COLO668 (cell line): ENCODE results near the gene MRPS12.
"Not testable (repeated sequence)": the region's sequence is repeated elsewhere in the genome, so short reads cannot be mapped to it uniquely, and the experiment has no call there.

Experiments used
- DNase-seq: peaks from one replicate; lab custom pipeline; 2025; ENCODE audit not compliant: unreplicated experiment; lab: John Stamatoyannopoulos, UW

Gene MRPS12

GRCh38 chr19:38930776-38931520 is at the start of gene MRPS12:
MRPS12 (plus strand) TSS chr19:38930944; CDS start chr19:38931295, 351 bp downstream.
- DNase-seq, result peak; percentile 98

GRCh38 chr19:38883286-38883685 is 47.5 kb upstream of the MRPS12 start:
- DNase-seq, result no peak

GRCh38 chr19:38884691-38885090 is 46.1 kb upstream of the MRPS12 start:
- not testable (repeated sequence) for DNase-seq

- no peak for DNase-seq
Observed at GRCh38 chr19:38888876-38889275, 41.9 kb upstream of the MRPS12 start.

- DNase-seq, result no peak
Observed at GRCh38 chr19:38889803-38890202, 40.9 kb upstream of the MRPS12 start.

GRCh38 chr19:38890686-38891085 is 40.1 kb upstream of the MRPS12 start:
- no peak for DNase-seq

GRCh38 chr19:38891771-38892170 is 39.0 kb upstream of the MRPS12 start:
- DNase-seq, result no peak

- no peak for DNase-seq
Observed at GRCh38 chr19:38892841-38893240, 37.9 kb upstream of the MRPS12 start.

- no peak for DNase-seq
Observed at GRCh38 chr19:38893341-38893771, 37.4 kb upstream of the MRPS12 start.

GRCh38 chr19:38894968-38895367 is 35.8 kb upstream of the MRPS12 start:
- DNase-seq, result no peak

GRCh38 chr19:38898788-38899446 is 31.8 kb upstream of the MRPS12 start:
- DNase-seq, result no peak

- peak; percentile 99 for DNase-seq
Observed at GRCh38 chr19:38899447-38900201, 31.1 kb upstream of the MRPS12 start, which contains the start of the genes NFKBIB and SIRT2. NFKBIB (plus strand) TSS chr19:38899969; CDS start chr19:38900033, 64 bp downstream. SIRT2 (minus strand) TSS chr19:38899618; CDS start chr19:38899521, 97 bp downstream.

- no peak for DNase-seq
Observed at GRCh38 chr19:38900202-38900629, 30.5 kb upstream of the MRPS12 start.

- DNase-seq, result no peak
Observed at GRCh38 chr19:38900743-38901190, 30.0 kb upstream of the MRPS12 start.

GRCh38 chr19:38901683-38902082 is 29.1 kb upstream of the MRPS12 start:
- no peak for DNase-seq

- DNase-seq, result no peak
Observed at GRCh38 chr19:38904581-38905539, 25.9 kb upstream of the MRPS12 start.

GRCh38 chr19:38905620-38906019 is 25.1 kb upstream of the MRPS12 start:
- no peak for DNase-seq

GRCh38 chr19:38907227-38907626 is 23.5 kb upstream of the MRPS12 start:
- no peak for DNase-seq

GRCh38 chr19:38907670-38908069 is 23.1 kb upstream of the MRPS12 start:
- no peak for DNase-seq

GRCh38 chr19:38908911-38909310 is 21.8 kb upstream of the MRPS12 start:
- DNase-seq, result no peak
